Adrenal gland (tissue), 12 donors: Measurements from ENCODE around the gene HOXC6. TPM values are rescaled to one million over a fixed set of nuclear protein-coding genes. Genes with fewer than 3 reads are reported as not detected.

ENCODE experiments used
- DNase-seq, 7 donors: peaks; one replicate each; pipeline ENCODE4 v3.0.0-alpha.2; 2019 to 2020
- H3K27ac ChIP-seq, 5 donors: fragments of 200-600 bp; sonication (generic) in 4 of 5; 1 replicate in 3 of 5; 2 replicates in 2 of 5; pipeline versions ENCODE4 v1.5.1 to v1.8.0; 2016 to 2020; ENCODE audit warnings: mild to moderate bottlenecking in 1 of 5
- H3K27me3 ChIP-seq: fragments of 200-600 bp; 2 replicates; pipeline ENCODE4 v1.8.0; 2021
- H3K36me3 ChIP-seq, 2 donors: fragments of 200-600 bp; replicated peaks in 1 of 2; 1 replicate in 1 of 2; 2 replicates in 1 of 2; pipeline versions ENCODE4 v1.5.1 to v1.8.0; 2018 to 2022
- H3K4me1 ChIP-seq, 2 donors: fragments of 200-600 bp; replicated peaks in 1 of 2; 1 replicate in 1 of 2; 2 replicates in 1 of 2; pipeline versions ENCODE4 v1.5.1 to v1.8.0; 2018 to 2021
- H3K4me3 ChIP-seq, 4 donors: fragments of 200-600 bp; sonication (generic) in 3 of 4; one replicate each; pipeline ENCODE4 v1.5.1; 2016 to 2018
- H3K9me3 ChIP-seq, 3 donors: fragments of 200-600 bp; sonication (generic) in 1 of 3; replicated peaks in 1 of 3; 1 replicate in 2 of 3; 2 replicates in 1 of 3; pipeline versions ENCODE4 v1.5.1 to v1.8.0; 2016 to 2021
- POLR2A ChIP-seq, 2 donors: fragments of 450-650 bp; IDR thresholded peaks; one replicate each; pipeline ENCODE4 v1.6.1; 2017; ENCODE audit warnings: antibody characterized with exemption in 2 of 2, mild to moderate bottlenecking in 2 of 2, moderate library complexity in 1 of 2
- WGBS, 4 donors: extraction: QIAGEN DNeasy Blood & Tissue Kit in 2 of 4; methylation state at CpG; one replicate each; pipeline versions ENCODE4 v1.1.5 to v1.1.7; 2013 to 2017; 5-methylcytosine and 5-hydroxymethylcytosine counted together
- intact Hi-C, 2 donors: fragments of 100-400 bp; cut with DNase I; formaldehyde crosslinking; loops; one replicate each; pipeline versions ENCODE4 v1.14.1 to v1.15.0; 2022 to 2023
- polyA plus RNA-seq, 3 donors: library from polyadenylated mRNA; stranded (reverse); fragments of 200-250 nt in 2 of 3; fragments of 350-450 nt in 1 of 3; fragmentation: Illumina TruSeq in 1 of 3; extraction: RNeasy Lipid Tissue Mini Kit (QIAGEN cat#74804) in 1 of 3; gene quantifications; one replicate each; pipeline ENCODE4 v1.2.3, GENCODE V29; 2013 to 2014
- total RNA-seq, 9 donors: library from RNA; depleted of rRNA in 4 of 9; stranded (reverse); fragments of >200 nt in 4 of 9; fragments of 120-200 nt in 1 of 9; fragmentation: NEBNext Ultra II Directional in 1 of 9; extraction: Animal tissue kit (Norgen Biotek cat#: 25700) in 1 of 9; gene quantifications; one replicate each; pipeline versions ENCODE4 v1.1.0 to v1.2.4, GENCODE V29; 2013 to 2023
- TF ChIP-seq, protein P1 (sequence below), 6 experiments: fragments of 450-650 bp in 4 of 6; fragments of 200-600 bp in 2 of 6; sonication (generic) in 1 of 6; IDR thresholded peaks; 1 replicate in 5 of 6; 2 replicates in 1 of 6; pipeline versions ENCODE4 v1.5.1 to v1.8.0; 2016 to 2021; ENCODE audit warnings: antibody characterized with exemption in 6 of 6, mild to moderate bottlenecking in 2 of 6, moderate library complexity in 1 of 6
- donor health status: healthy with polysubstance abuse.
- donor health status: Bipolar disorder and iron deficiency.
- donor health status: DM: yes; HTN: yes; CAD: no.
- donor health status: DM: no; HTN: no; CAD: no.
- donor health status: DM: no; HTN: no; CAD: no.
- donor health status: DM: yes; HTN: yes; CAD: no.

HOXC6 gene
- total and polyA plus RNA-seq, 12 donors, result 1.5 to 23.1 (median 13.2) TPM

DNA sequence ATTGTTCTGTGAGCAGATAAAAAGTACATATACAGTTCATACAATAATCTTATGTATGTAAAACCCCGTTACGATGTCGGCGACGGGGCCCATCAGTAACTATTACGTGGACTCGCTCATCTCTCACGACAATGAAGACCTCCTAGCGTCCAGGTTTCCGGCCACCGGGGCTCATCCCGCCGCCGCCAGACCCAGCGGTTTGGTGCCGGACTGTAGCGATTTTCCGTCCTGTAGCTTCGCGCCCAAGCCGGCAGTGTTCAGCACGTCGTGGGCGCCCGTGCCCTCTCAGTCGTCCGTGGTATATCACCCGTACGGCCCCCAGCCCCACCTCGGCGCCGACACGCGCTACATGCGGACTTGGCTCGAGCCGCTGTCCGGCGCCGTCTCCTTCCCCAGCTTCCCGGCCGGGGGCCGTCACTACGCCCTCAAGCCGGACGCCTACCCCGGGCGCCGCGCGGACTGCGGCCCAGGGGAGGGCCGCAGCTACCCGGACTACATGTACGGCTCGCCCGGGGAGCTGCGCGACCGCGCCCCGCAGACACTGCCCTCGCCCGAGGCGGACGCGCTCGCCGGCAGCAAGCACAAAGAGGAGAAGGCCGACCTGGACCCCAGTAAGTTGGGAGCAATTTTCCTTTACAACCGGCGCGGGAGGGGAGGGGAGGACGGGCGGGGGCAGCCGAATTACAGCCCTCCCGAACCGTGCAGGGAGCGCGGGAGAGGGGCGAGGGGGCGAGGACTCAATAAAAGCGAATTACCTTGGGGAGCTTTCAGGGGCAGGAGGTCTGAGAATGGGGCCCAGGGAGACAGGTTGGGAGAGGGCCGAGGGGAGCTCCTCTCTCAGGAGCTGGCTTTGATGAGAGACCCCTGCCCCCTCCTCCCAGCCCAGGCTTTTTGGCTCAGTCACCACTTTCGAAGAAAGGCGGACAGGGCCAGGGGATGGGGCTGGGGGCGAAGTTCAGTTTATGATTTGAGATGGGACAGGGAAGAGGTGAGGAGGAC, 27.8 kb upstream of the HOXC6 start, which contains the start of gene HOXC9:
TSS of gene HOXC9 (plus strand) at position 46 of the 999 bp plus-strand sequence. CDS start at position 74, 28 bp downstream.
- WGBS, 4 donors, result 4 to 12% (median 5%) methylated on average over 37 to 87 of the region's 87 CpGs
- H3K27ac ChIP-seq, result peak within 1 kb of the TSS in 3 of 5 donors; percentile 64 to 82 (median 75)
- no peaks in the 10 kb centered on the region for H3K36me3 ChIP-seq
- H3K4me3 ChIP-seq, result peak within 1 kb of the TSS in 3 of 4 donors; percentile 37 to 70 (median 60)
- peak in 2 of 7 donors; percentile 41 to 42 for DNase-seq
- H3K27me3 ChIP-seq, result peaks cover 11% of the 10 kb centered on the region
- TF ChIP-seq, protein P1, sequence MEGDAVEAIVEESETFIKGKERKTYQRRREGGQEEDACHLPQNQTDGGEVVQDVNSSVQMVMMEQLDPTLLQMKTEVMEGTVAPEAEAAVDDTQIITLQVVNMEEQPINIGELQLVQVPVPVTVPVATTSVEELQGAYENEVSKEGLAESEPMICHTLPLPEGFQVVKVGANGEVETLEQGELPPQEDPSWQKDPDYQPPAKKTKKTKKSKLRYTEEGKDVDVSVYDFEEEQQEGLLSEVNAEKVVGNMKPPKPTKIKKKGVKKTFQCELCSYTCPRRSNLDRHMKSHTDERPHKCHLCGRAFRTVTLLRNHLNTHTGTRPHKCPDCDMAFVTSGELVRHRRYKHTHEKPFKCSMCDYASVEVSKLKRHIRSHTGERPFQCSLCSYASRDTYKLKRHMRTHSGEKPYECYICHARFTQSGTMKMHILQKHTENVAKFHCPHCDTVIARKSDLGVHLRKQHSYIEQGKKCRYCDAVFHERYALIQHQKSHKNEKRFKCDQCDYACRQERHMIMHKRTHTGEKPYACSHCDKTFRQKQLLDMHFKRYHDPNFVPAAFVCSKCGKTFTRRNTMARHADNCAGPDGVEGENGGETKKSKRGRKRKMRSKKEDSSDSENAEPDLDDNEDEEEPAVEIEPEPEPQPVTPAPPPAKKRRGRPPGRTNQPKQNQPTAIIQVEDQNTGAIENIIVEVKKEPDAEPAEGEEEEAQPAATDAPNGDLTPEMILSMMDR (IDR thresholded peaks at IDR 0.05), result no peak
- peak in 1 of 2 donors; percentile 35 for TF ChIP-seq POLR2A (IDR thresholded peaks at IDR 0.05)
- intact Hi-C loops, result loop anchor here in 1 of 2 donors (5.0 kb wide), 1 partner anchor 207 kb away; no protein-coding TSS in a partner anchor
- no peaks in the 10 kb centered on the region for H3K9me3 ChIP-seq
- H3K4me1 ChIP-seq, result peaks cover 14 to 19% of the 10 kb centered on the region in 2 donors

DNA sequence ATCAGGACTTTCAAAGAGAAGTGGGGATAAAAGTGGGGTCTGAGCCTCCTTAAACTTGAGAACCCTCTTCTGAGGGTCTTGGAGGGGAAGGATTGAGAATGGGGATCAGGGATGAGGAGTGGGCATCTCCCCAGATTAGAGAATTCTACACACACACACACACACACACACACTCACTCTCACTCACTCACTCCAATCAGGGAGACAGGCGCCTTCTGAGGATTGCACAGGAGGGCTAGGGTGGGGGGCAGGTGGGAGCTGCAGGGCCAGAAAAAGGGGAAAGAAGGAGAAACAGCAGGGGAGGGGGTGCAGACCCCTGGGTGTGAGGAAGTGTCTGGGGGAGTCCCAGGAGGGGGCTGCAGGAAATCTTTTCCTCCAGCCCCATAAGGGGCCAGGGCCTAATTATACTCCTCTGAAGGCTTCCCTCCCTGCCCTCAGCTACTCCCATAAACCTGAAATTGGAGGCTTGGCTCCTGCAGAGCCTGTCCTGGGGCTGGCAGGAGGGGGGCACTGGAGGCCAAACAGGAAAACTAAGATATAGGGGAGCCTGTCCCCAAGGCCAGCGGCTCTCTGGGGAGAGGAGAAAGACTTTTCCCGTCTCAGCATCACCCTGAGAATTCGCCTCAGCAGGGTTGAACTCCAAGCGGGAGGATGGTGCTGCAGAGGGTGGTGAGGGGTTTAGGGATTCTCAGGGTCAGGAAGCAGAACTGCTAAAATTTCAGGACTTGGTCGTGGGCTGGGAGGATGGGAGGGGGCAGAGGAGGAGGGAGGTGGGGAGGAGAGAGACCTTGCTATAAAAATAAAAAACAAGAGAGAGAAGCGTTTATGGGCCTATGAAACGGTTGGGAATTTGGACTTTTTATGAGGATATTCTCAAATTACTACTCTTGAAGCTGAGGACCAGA, 26.7 kb upstream of the HOXC6 start:
- no peak overlapping the region for H3K27ac ChIP-seq
- H3K4me1 ChIP-seq, result peaks cover 14 to 19% of the 10 kb centered on the region in 2 donors
- no peak for DNase-seq
- no peaks in the 10 kb centered on the region for H3K36me3 ChIP-seq
- no peaks in the 10 kb centered on the region for H3K9me3 ChIP-seq
- no peak overlapping the region for H3K4me3 ChIP-seq
- peaks cover 6% of the 10 kb centered on the region for H3K27me3 ChIP-seq
- TF ChIP-seq, protein P1 (IDR thresholded peaks at IDR 0.05), result no peak
- no peak for TF ChIP-seq POLR2A (IDR thresholded peaks at IDR 0.05)
- intact Hi-C loops, result loop anchor here in 1 of 2 donors (5.0 kb wide), 1 partner anchor 206 kb away; no protein-coding TSS in a partner anchor
- 66 to 72% (median 69%) methylated on average over 8 of the region's 8 CpGs for WGBS, 4 donors

DNA sequence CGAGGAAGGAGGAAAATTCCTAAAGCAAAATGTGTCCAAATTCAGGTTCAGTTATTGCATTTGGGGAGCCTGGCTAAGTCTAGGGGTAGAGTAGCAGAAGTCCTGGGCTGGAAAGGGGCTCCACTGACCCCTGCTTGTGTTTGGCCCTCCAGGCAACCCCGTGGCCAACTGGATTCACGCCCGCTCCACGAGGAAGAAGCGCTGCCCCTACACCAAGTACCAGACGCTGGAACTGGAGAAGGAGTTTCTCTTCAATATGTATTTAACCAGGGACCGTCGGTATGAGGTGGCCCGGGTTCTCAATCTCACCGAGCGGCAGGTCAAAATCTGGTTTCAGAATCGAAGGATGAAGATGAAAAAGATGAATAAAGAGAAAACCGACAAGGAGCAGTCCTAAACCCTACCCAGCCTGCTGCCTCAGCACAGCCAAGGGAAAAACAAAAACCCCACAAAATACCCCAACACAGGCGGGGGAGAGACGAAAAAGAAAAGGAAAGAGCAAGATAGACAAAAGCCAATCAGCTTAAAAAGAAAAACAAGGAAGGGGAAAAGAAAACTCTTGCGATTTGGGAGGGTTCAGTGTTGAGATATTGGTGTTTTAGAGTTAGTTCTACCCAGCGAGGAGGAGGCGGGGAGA, 25.8 kb upstream of the HOXC6 start:
- Histone ChIP-seq H3K36me3 (no peaks in the 10 kb centered on the region), H3K4me3 (no peak overlapping the region), H3K9me3 (no peaks in the 10 kb centered on the region), H3K4me1 (peaks cover 14 to 22% of the 10 kb centered on the region in 2 donors), H3K27ac (no peak overlapping the region), H3K27me3 (peaks cover 3% of the 10 kb centered on the region)
- DNase-seq, result no peak
- intact Hi-C loops, result loop anchor here in 1 of 2 donors (5.0 kb wide), 1 partner anchor 205 kb away; no protein-coding TSS in a partner anchor
- 58 to 68% (median 65%) methylated on average over 19 of the region's 19 CpGs for WGBS, 4 donors
- no peak for TF ChIP-seq POLR2A (IDR thresholded peaks at IDR 0.05)
- TF ChIP-seq, protein P1 (IDR thresholded peaks at IDR 0.05), result no peak
